GM18507 (cell line): Measurements from ENCODE around the gene TP53INP2.
"Not testable (repeated sequence)": the region's sequence is repeated elsewhere in the genome, so short reads cannot be mapped to it uniquely, and the experiment has no call there.

Experiments
- DNase-seq: peaks from one replicate; pipeline ENCODE4 v3.0.0; 2011; ENCODE audit warnings: low read depth; ENCODE audit not compliant: insufficient read length; ENCODE audit errors: extremely low spot score
- FAIRE-seq: peaks from 2 replicates; lab custom pipeline; 2011; peaks lifted over from hg19 to GRCh38; lab: Jason Lieb, UNC

TP53INP2 gene

GRCh38 chr20:34717230-34718095 is 13.3 kb downstream of the TP53INP2 start:
- FAIRE-seq (no peak), DNase-seq (no peak)

GRCh38 chr20:34719242-34720017 is 15.3 kb downstream of the TP53INP2 start:
- DNase-seq (peak; percentile 54), FAIRE-seq (peak; percentile 87)

GRCh38 chr20:34720266-34720665 is 16.1 kb downstream of the TP53INP2 start:
- DNase-seq, result no peak
- no peak for FAIRE-seq

- FAIRE-seq, DNase-seq: not testable (repeated sequence)
Measured at GRCh38 chr20:34722560-34722959, 18.4 kb downstream of the TP53INP2 start.

GRCh38 chr20:34724172-34724571 is 20.0 kb downstream of the TP53INP2 start:
- FAIRE-seq, result no peak
- no peak for DNase-seq

- DNase-seq (no peak), FAIRE-seq (no peak)
Measured at GRCh38 chr20:34729416-34729815, 25.3 kb downstream of the TP53INP2 start.

GRCh38 chr20:34732523-34732922 is 28.4 kb downstream of the TP53INP2 start:
- FAIRE-seq, result no peak

DNA sequence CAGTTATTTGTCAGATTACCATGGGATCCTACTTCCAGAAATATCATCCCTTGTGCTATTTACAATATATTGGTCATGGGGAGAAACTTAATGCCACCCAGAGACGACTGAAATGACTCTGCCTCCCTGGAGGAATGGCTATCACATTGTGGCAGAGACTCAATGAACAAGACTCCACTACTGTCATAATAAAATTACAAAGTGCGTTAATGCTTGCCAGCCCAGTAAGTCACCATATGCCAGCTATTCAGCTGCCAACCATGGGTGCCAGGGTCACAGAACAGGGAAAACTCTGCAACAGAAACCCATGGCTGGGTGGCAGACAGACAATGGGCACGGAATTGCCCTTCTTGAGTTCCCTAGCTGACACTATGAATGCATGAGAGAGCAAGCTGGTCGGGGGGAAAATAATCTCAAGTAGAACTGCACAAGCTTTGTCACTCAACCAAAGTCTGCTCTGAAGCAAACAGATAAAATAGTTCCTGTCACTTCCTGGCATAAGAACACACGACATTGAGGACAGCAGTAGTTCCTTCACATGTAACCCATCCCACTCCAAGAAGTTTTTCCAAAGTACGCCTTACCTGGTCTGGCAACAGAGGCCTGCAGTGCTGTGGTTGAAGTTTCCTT is 32.1 kb downstream of the TP53INP2 start:
- DNase-seq (no peak), FAIRE-seq (no peak)

More at GRCh38 chr20:34732523-34732922, 28.4 kb downstream of the TP53INP2 start:
- DNase-seq, result no peak

DNA sequence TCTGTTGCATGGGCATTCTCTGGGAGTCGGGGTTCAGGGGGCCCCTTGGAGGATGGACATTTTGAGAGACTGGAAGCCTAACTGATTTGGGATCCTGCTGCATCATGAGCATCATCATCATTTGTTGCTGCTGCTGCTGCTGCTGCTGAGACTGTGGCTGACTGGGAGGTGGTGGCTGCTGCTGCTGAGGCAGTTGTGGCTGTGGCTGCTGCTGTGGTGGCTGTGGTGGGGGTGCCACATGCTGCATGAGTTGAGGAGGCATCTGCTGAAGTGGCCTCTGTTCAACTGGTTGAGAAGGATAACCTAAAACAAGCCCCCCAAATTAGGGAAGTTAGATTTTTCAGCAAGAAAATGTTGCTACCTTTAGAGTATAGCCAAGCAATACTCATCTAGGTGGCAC is 38.9 kb downstream of the TP53INP2 start:
- DNase-seq (no peak), FAIRE-seq (no peak)

- no peak for FAIRE-seq
- no peak for DNase-seq
Measured at GRCh38 chr20:34744340-34744739, 40.2 kb downstream of the TP53INP2 start.

- FAIRE-seq, result no peak
- DNase-seq, result no peak
Measured at GRCh38 chr20:34744847-34745246, 40.7 kb downstream of the TP53INP2 start.

GRCh38 chr20:34746674-34747073 is 42.5 kb downstream of the TP53INP2 start:
- FAIRE-seq, result no peak
- DNase-seq, result no peak

DNA sequence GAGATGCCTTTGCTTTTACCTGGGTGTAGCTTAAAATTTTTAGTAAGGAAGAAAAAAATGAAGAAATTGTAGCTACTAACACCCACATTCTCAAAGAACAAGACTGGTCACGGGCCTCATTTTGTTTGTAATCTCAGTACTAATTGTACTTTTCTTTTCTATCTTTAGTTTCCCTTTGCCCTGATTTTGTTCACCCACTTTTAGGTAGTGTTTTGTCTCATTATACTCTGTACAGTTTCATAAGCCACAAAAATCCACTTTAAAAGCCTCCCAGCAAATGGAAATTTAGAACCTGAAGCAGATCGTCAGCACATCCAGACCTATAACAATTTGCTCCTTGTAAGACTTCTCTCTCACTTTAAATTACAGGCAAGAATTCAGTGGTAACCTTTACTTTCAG is 43.3 kb downstream of the TP53INP2 start:
- no peak for DNase-seq
- no peak for FAIRE-seq

DNA sequence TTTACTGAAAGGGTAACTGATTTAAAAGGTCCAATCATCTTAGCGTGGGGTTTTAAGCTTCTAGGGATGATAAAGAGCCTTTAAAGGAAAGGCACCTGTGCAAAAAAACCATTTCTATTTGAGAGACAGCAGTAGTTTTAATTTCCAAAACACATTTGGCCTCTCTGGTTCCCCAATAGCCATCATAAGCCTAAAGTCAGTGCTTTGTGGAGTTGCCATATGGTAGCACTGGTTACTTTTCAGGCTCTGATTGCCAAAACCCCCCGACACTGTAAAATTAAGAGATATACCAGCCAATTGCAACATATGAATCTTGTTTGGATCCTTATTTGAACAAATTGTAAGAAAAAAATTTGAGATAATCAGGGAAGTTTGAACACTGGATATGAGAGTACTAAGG is 44.6 kb downstream of the TP53INP2 start:
- no peak for FAIRE-seq

DNA sequence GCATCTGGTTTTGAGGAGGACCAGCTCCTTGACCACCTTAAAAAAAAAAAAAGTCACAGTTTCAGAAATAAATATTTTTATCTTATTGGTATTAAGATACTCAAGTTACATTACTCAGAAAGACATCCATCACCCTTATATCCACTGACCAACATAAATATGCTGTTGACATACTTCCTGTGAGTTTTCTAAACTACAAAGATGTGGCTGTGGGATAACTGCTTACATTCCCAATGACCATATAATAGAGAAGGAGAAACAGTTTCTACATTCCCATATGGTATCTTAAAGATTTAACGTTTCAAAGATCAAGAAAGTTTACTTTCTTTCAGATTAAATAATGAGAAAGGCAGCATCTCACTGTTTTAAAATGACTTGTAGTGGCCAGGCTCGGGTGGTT is 46.3 kb downstream of the TP53INP2 start:
- DNase-seq (no peak), FAIRE-seq (no peak)

More for the DNA sequence above, 44.6 kb downstream of the TP53INP2 start:
- DNase-seq, result no peak

GRCh38 chr20:34751453-34751852 is 47.3 kb downstream of the TP53INP2 start:
- FAIRE-seq (no peak), DNase-seq (no peak)

GRCh38 chr20:34753706-34754461 is 49.7 kb downstream of the TP53INP2 start:
- FAIRE-seq, result no peak
- DNase-seq, result no peak

DNA sequence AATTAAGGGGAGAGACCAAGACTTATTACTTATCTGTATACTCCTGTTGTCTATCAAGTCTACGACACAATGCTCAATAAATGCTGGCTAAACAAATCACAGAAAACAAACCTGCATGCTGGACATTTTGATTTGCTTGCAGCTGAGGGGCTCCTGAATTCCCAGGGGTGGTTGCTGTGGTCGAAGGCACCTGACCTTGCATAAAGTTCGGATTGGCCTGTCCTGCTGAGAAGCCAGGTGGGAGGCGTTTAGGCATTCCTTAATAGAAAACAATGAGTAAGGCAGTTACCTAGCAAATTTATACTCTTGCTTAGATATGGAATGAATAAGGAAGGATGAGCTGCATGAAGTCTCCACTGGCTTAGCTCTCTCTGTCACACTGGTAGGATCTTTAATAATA is 50.5 kb downstream of the TP53INP2 start:
- DNase-seq (no peak), FAIRE-seq (no peak)

GRCh38 chr20:34755367-34755766 is 51.2 kb downstream of the TP53INP2 start:
- peak; percentile 11 for DNase-seq
- peak; percentile 15 for FAIRE-seq
